ENCODE measurements around the gene PTPRD.
A peak's percentile ranks its signal among the peaks of the same experiment; 100 is the strongest.

PTPRD gene

DNA sequence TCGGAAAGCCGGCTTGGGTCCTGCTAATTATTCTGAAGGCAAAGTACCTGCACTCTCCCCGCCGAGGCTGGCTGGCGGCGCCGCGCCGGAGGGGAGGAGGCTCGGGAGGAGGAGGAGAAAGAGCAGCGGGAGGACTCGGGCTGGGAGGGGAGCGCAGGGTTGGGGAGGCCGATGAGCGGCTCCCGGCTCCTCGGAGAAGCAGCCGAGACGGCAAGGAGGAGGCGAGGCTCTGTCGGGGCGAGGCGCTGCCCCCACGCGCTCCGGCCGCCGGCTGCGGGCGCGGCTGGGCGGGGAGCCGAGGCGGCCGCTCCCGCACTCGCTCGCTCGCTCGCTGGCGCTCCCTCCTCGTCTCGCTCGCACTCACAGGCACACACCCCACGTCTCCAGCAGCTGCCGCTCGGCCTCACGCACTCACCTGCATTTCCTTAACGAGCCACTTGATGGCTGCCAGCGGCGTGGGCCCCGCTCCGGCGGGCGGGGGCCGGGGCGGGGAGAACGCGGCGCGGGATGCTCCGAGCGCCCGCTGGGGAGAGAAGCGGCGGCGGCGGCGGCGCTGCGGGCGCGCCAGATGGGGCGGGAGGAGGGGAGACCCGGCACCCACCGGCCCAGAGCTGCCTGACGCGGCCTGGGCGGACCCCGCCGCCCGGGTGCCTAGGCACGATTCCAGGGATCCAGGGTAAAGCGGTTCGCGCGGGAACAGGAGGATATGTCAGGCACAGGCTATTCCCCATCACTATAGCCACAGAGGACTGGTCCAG, at the start of gene PTPRD:
PTPRD (minus strand) TSS at position 362 of the 758 bp plus-strand sequence.
- Histone ChIP-seq H3K36me3 (ENCODE audit: insufficient read depth, low read length) (no peaks in the 10 kb centered on the region), H3K27me3 (ENCODE audit: insufficient read depth, low read length) (peaks cover 46% of the 10 kb centered on the region), H3K79me2 (ENCODE audit: control insufficient read depth, insufficient read depth, low read length, unreplicated experiment) (no peaks in the 10 kb centered on the region), H3K4me3 (ENCODE audit: low read depth, low read length) (peak within 1 kb of the TSS; percentile 64), H3K27ac (ENCODE audit: low read depth, low read length) (no peak within 1 kb of the TSS), H3K4me1 (ENCODE audit: control insufficient read depth, insufficient read depth, low read length, unreplicated experiment) (no peaks in the 10 kb centered on the region), H2AFZ (ENCODE audit: low read length, unreplicated experiment) (peak within 1 kb of the TSS; percentile 49)

DNA sequence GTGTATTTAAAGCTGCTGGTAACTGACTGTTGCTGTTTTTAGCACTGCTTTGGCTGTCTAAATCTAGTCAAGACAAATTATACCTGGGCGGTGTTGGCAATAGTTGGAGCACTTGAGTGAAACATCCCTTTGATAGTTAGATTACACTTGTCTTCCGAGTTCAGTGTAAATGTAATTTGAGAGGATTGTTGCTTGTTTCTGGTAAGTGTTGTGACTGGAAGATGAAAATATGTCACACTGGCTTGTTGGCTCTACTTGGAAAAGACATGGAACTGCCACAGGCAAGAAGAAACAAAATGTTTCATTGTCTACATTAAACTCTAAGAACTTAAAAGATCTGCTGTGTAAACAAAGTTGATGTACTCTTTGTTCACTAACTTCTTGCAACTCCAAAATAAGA, 49.2 kb upstream of the PTPRD start:
- no peak overlapping the region for H2AFZ ChIP-seq (ENCODE audit: low read length, unreplicated experiment)
- H3K36me3 ChIP-seq (ENCODE audit: insufficient read depth, low read length): no peaks in the 10 kb centered on the region
- H3K27me3 ChIP-seq (ENCODE audit: insufficient read depth, low read length): no peaks in the 10 kb centered on the region
- H3K4me1 ChIP-seq (ENCODE audit: control insufficient read depth, insufficient read depth, low read length, unreplicated experiment): no peaks in the 10 kb centered on the region
- no peak overlapping the region for H3K27ac ChIP-seq (ENCODE audit: low read depth, low read length)
- H3K79me2 ChIP-seq (ENCODE audit: control insufficient read depth, insufficient read depth, low read length, unreplicated experiment): no peaks in the 10 kb centered on the region
- no peak overlapping the region for H3K4me3 ChIP-seq (ENCODE audit: low read depth, low read length)

DNA sequence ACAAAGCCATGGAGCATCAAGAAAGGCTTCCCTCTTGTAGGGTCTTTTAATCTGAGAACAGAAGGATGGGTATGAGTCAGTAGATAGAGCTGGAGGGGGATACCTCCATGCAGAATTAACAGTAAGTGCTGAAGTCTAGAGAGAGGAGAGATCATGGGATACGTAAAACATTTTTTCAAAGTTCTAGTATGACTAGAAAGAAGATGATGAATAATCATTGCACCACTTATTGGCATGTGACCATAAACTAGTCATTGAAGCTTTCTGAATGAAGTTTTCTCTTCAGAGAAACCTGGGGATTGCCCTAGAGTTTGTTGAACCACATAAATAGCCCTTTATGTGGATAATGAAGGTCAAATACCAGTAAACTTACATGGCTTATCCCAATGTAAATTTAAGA, 48.6 kb upstream of the PTPRD start:
- Histone ChIP-seq H3K4me1 (ENCODE audit: control insufficient read depth, insufficient read depth, low read length, unreplicated experiment) (no peaks in the 10 kb centered on the region), H3K27me3 (ENCODE audit: insufficient read depth, low read length) (no peaks in the 10 kb centered on the region)

DNA sequence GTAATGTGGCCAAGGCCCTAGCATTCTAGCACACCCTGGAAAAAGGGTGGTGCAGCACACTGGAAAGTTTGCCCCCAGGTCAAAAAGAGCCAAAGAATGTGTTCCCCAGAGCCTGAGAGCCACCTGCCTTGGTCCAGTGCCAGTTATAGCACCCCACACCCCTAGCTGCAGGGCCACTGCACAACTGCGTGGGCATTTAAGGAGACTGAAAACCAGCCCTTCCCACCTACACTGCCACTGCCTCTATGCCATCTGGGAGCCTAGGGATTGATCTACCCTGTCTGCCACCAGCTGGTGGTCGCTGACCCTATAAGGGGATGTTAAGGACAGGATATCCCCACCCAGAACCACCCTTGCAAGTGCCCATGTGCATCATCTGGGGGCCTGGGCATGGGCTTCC, 38.2 kb upstream of the PTPRD start:
- H3K36me3 ChIP-seq (ENCODE audit: insufficient read depth, low read length): no peaks in the 10 kb centered on the region
- no peak overlapping the region for H3K4me3 ChIP-seq (ENCODE audit: low read depth, low read length)
- no peak overlapping the region for H3K27ac ChIP-seq (ENCODE audit: low read depth, low read length)
- no peak overlapping the region for H2AFZ ChIP-seq (ENCODE audit: low read length, unreplicated experiment)
- H3K79me2 ChIP-seq (ENCODE audit: control insufficient read depth, insufficient read depth, low read length, unreplicated experiment): no peaks in the 10 kb centered on the region
- no peaks in the 10 kb centered on the region for H3K4me1 ChIP-seq (ENCODE audit: control insufficient read depth, insufficient read depth, low read length, unreplicated experiment)
- no peaks in the 10 kb centered on the region for H3K27me3 ChIP-seq (ENCODE audit: insufficient read depth, low read length)

More for the DNA sequence above, 48.6 kb upstream of the PTPRD start:
- Histone ChIP-seq H3K4me3 (ENCODE audit: low read depth, low read length) (no peak overlapping the region), H2AFZ (ENCODE audit: low read length, unreplicated experiment) (no peak overlapping the region), H3K27ac (ENCODE audit: low read depth, low read length) (no peak overlapping the region), H3K79me2 (ENCODE audit: control insufficient read depth, insufficient read depth, low read length, unreplicated experiment) (no peaks in the 10 kb centered on the region), H3K36me3 (ENCODE audit: insufficient read depth, low read length) (no peaks in the 10 kb centered on the region)

DNA sequence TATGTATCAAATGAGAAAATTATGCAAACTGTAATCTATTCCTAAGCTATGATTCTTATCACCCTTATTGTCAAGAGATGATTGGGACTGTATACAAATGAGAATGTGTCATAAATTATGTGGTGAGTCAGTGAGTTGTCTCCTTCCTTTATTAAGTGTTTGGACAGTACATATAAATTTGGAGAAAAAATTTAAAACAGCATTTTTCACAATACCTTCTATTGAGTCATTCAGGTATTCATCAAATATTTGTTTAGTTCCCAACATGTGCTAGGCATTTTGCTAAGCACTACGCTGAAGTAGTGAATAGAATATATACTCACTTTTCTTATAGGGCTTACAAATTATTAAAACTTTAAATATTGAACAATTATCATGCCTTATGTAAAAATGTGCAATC, 36.3 kb upstream of the PTPRD start:
- Histone ChIP-seq H3K4me3 (ENCODE audit: low read depth, low read length) (no peak overlapping the region), H3K27ac (ENCODE audit: low read depth, low read length) (no peak overlapping the region), H3K79me2 (ENCODE audit: control insufficient read depth, insufficient read depth, low read length, unreplicated experiment) (no peaks in the 10 kb centered on the region), H3K36me3 (ENCODE audit: insufficient read depth, low read length) (no peaks in the 10 kb centered on the region), H3K4me1 (ENCODE audit: control insufficient read depth, insufficient read depth, low read length, unreplicated experiment) (no peaks in the 10 kb centered on the region), H2AFZ (ENCODE audit: low read length, unreplicated experiment) (no peak overlapping the region), H3K27me3 (ENCODE audit: insufficient read depth, low read length) (no peaks in the 10 kb centered on the region)

DNA sequence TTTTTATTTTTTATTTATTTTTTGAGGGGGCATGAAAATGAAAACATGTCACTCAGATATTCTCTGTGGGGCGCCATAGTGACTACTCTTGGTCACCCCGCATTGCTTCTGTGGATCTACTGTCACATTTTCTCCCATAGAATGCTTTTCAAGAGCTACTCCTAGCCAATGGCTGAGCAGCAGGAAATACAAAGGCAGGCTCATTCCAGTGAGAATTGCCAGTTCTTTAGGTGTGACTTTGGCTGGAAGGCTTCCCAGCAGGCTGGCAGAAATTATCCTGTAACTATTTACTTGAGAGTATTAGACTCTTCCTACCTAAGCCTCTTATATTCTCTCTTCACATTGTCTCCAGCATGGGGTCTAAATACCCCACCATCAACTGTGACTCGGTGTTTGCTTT, 21.0 kb upstream of the PTPRD start:
- Histone ChIP-seq H3K27ac (ENCODE audit: low read depth, low read length) (no peak overlapping the region), H2AFZ (ENCODE audit: low read length, unreplicated experiment) (no peak overlapping the region), H3K27me3 (ENCODE audit: insufficient read depth, low read length) (no peaks in the 10 kb centered on the region), H3K4me3 (ENCODE audit: low read depth, low read length) (no peak overlapping the region), H3K79me2 (ENCODE audit: control insufficient read depth, insufficient read depth, low read length, unreplicated experiment) (no peaks in the 10 kb centered on the region), H3K36me3 (ENCODE audit: insufficient read depth, low read length) (no peaks in the 10 kb centered on the region), H3K4me1 (ENCODE audit: control insufficient read depth, insufficient read depth, low read length, unreplicated experiment) (no peaks in the 10 kb centered on the region)

DNA sequence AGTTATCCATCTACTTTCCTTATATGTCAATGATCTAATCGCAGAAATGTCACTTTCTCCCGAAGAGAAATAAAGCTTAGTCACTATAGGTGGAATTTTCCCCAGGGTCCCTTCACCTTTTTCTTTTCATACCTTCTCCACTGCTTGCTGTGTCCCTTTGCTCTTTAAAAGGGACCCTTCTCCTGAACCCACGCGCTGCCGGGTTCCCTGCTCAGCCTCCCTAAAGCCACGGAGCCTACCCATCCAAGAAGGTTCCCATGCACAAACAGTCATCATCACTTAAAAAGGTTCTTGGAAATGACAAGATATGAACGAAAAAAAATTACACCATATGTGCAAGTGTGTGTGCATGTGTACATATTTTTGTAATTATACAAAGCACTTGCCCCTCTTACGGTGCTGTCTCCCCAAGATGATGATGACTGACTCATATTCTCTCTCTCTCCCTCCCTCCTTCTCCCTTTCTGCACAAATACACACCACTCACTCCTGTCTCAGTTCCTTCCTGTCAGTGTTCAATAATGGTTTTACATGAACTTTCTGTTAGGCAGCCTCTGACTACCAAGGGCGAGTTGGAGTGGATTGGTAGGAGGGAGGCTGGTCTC, 1.5 kb upstream of the PTPRD start:
- H3K27me3 ChIP-seq (ENCODE audit: insufficient read depth, low read length): peaks cover 46% of the 10 kb centered on the region
- H3K27ac ChIP-seq (ENCODE audit: low read depth, low read length): no peak overlapping the region
- H3K36me3 ChIP-seq (ENCODE audit: insufficient read depth, low read length): no peaks in the 10 kb centered on the region
- no peaks in the 10 kb centered on the region for H3K4me1 ChIP-seq (ENCODE audit: control insufficient read depth, insufficient read depth, low read length, unreplicated experiment)
- no peak overlapping the region for H3K4me3 ChIP-seq (ENCODE audit: low read depth, low read length)
- no peak overlapping the region for H2AFZ ChIP-seq (ENCODE audit: low read length, unreplicated experiment)
- H3K79me2 ChIP-seq (ENCODE audit: control insufficient read depth, insufficient read depth, low read length, unreplicated experiment): no peaks in the 10 kb centered on the region

DNA sequence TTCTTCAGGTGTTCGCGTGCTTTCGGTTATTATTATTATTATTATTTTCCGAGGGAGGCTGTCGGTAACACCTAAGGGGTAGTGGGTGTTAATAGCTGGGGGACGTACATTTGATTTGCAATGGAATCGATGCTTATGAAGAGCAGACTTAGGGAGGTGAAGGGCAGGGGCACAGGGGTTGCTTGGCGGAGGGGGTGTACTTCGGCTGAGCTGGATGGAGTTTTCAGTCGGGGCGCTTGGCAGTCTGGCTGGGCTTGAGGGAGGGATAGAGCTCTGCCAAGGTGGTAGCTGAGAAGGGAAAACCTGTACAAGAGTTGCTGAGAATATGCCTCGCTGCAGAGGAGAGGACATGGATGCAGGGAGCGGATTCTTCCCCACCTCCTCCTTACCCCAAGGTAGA, 617 bp upstream of the PTPRD start:
- Histone ChIP-seq H3K27me3 (ENCODE audit: insufficient read depth, low read length) (peaks cover 46% of the 10 kb centered on the region), H3K4me3 (ENCODE audit: low read depth, low read length) (no peak overlapping the region), H2AFZ (ENCODE audit: low read length, unreplicated experiment) (no peak overlapping the region), H3K4me1 (ENCODE audit: control insufficient read depth, insufficient read depth, low read length, unreplicated experiment) (no peaks in the 10 kb centered on the region), H3K27ac (ENCODE audit: low read depth, low read length) (no peak overlapping the region), H3K36me3 (ENCODE audit: insufficient read depth, low read length) (no peaks in the 10 kb centered on the region), H3K79me2 (ENCODE audit: control insufficient read depth, insufficient read depth, low read length, unreplicated experiment) (no peaks in the 10 kb centered on the region)

DNA sequence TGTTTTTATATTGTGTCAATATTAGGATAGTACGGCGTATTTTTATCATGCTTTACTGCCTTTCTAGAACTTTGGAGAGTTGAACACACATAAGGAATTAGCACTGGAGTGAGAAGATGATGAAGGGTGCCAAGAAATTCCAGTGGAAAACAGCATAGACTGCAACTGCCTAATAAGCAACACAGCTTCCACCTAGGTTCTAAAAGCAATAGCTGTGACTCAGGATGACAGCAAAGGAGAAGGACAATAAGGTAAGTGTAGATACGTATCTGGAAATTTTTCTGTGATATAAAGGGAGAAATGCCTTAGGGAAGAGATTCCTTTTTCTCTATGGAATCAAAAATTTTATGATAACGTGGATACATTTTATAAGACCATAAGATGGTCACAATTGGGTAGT, 7.4 kb downstream of the PTPRD start:
- no peak overlapping the region for H3K27ac ChIP-seq (ENCODE audit: low read depth, low read length)
- H3K4me3 ChIP-seq (ENCODE audit: low read depth, low read length): no peak overlapping the region
- H3K27me3 ChIP-seq (ENCODE audit: insufficient read depth, low read length): no peaks in the 10 kb centered on the region; the same call in 1 of the 2 replicates
- no peaks in the 10 kb centered on the region for H3K79me2 ChIP-seq (ENCODE audit: control insufficient read depth, insufficient read depth, low read length, unreplicated experiment)
- no peaks in the 10 kb centered on the region for H3K36me3 ChIP-seq (ENCODE audit: insufficient read depth, low read length)
- H3K4me1 ChIP-seq (ENCODE audit: control insufficient read depth, insufficient read depth, low read length, unreplicated experiment): no peaks in the 10 kb centered on the region
- no peak overlapping the region for H2AFZ ChIP-seq (ENCODE audit: low read length, unreplicated experiment)

DNA sequence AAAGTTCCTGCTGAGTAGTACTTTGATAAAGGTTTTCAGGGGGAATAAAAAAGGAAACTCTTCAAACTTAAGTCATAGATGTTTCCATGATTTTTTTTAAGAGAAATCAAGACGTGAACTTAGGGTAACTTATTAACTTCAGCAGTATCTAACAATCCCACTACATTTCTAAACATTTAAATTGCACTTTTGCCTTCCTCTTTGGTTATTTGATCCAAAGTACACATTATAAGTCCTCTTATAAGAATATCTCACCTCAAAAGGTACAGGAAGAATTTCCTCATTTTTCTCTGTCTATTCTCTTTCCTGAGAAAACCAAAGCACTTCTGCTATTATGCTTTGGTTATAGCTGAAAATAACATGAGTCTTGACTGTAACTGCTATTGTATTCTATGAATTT, 7.9 kb downstream of the PTPRD start:
- no peak overlapping the region for H2AFZ ChIP-seq (ENCODE audit: low read length, unreplicated experiment)
- no peak overlapping the region for H3K4me3 ChIP-seq (ENCODE audit: low read depth, low read length)
- no peaks in the 10 kb centered on the region for H3K27me3 ChIP-seq (ENCODE audit: insufficient read depth, low read length)
- H3K36me3 ChIP-seq (ENCODE audit: insufficient read depth, low read length): no peaks in the 10 kb centered on the region
- H3K4me1 ChIP-seq (ENCODE audit: control insufficient read depth, insufficient read depth, low read length, unreplicated experiment): no peaks in the 10 kb centered on the region
- H3K79me2 ChIP-seq (ENCODE audit: control insufficient read depth, insufficient read depth, low read length, unreplicated experiment): no peaks in the 10 kb centered on the region
- no peak overlapping the region for H3K27ac ChIP-seq (ENCODE audit: low read depth, low read length)

DNA sequence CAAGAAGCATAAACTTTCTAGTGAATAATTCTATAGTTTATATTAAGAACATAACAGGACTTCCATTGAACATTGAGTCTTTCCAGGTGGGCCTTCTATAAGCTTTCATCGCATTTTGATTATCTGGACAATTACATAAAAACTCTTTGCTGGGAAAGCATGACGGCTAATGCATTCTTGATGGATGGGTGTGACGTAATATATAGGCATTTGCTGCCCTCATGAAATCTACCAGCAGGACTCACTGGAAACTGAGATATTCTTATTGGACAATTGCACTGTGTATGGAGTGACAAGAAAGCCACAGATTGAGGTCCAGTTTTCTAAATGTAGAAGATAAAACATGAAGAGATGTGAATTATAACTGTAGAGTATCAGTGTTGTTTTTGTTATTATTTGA, 15.0 kb downstream of the PTPRD start:
- H3K4me3 ChIP-seq (ENCODE audit: low read depth, low read length): no peak overlapping the region
- no peaks in the 10 kb centered on the region for H3K36me3 ChIP-seq (ENCODE audit: insufficient read depth, low read length)
- no peaks in the 10 kb centered on the region for H3K27me3 ChIP-seq (ENCODE audit: insufficient read depth, low read length)
- H3K79me2 ChIP-seq (ENCODE audit: control insufficient read depth, insufficient read depth, low read length, unreplicated experiment): no peaks in the 10 kb centered on the region
- no peak overlapping the region for H3K27ac ChIP-seq (ENCODE audit: low read depth, low read length)
- H2AFZ ChIP-seq (ENCODE audit: low read length, unreplicated experiment): no peak overlapping the region
- H3K4me1 ChIP-seq (ENCODE audit: control insufficient read depth, insufficient read depth, low read length, unreplicated experiment): no peaks in the 10 kb centered on the region
